ENCODE results near the gene MACROH2A2. TPM values are rescaled to one million over a fixed set of nuclear protein-coding genes. Genes with fewer than 3 reads are reported as not detected.

MACROH2A2 gene
- total and polyA plus RNA-seq, 2 of the 4 experiments (the other 2 are of a cell fraction): 16.1 to 17.4 TPM

- no peak overlapping the region for H4K91ac ChIP-seq (ENCODE audit: insufficient read depth, low read depth, low read length)
- 88% methylated on average over 5 of the region's 18 CpGs; no CpG with 5 or more reads in 1 of the 2 experiments for WGBS, 2 experiments (ENCODE audit: extremely low coverage in 2 of 2, insufficient read length in 1 of 2)
- no peak overlapping the region for H3K4me3 ChIP-seq (ENCODE audit: insufficient read depth, low read depth, low read length)
- ChIA-PET CTCF (interaction anchor here (0.9 kb wide), 1 partner anchor 134 kb away, joined by 3 read pairs; no protein-coding TSS in a partner anchor), POLR2A (ENCODE audit: unreplicated experiment) (no interaction called here)
- no peak overlapping the region for H3K56ac ChIP-seq (ENCODE audit: extremely low read depth, insufficient read depth, low read length)
- no peak overlapping the region for H3K9ac ChIP-seq (ENCODE audit: low read depth, low read length)
- in situ Hi-C loops (cut with MboI; ENCODE audit: low sequenced_read_pairs) (no loop called here), dilution Hi-C loops (cut with HindIII; ENCODE audit: low sequenced_read_pairs, unreplicated experiment) (no loop called here), intact Hi-C loops (cut with micrococcal nuclease) (no loop called here)
- no peaks in the 10 kb centered on the region for H4K20me1 ChIP-seq (ENCODE audit: insufficient read depth, low read length)
- no peak overlapping the region for H2AFZ ChIP-seq (replicated peaks; ENCODE audit: low read length, poor library complexity)
- H3K4ac ChIP-seq (ENCODE audit: low read depth, low read length): no peak overlapping the region
- H4K5ac ChIP-seq (ENCODE audit: low read depth, low read length): no peak overlapping the region
- H3K4me1 ChIP-seq (ENCODE audit: control insufficient read depth, insufficient read depth, low read length): no peaks in the 10 kb centered on the region
- no peaks in the 10 kb centered on the region; a peak in 1 of 4 replicates for H3K79me1 ChIP-seq (ENCODE audit: low read depth in 1 of 2, low read length in 2 of 2)
- no peak overlapping the region for H2AK9ac ChIP-seq (replicated peaks; ENCODE audit: low read depth, low read length, poor library complexity)
- H3K9me1 ChIP-seq (ENCODE audit: insufficient read depth, low read length): no peaks in the 10 kb centered on the region; the same call in 1 of the 2 replicates
- H3K23ac ChIP-seq (ENCODE audit: low read depth, low read length): no peak overlapping the region
- no peak overlapping the region for H3K18ac ChIP-seq (ENCODE audit: low read depth, low read length)
- no peak overlapping the region for H3K14ac ChIP-seq (replicated peaks; ENCODE audit: low read depth, low read length)
- H2AK5ac ChIP-seq (ENCODE audit: low read depth, low read length): no peak overlapping the region
- H2BK20ac ChIP-seq (ENCODE audit: low read depth, low read length): no peak overlapping the region
- H3K27ac ChIP-seq (ENCODE audit: insufficient read depth, low read length): no peak overlapping the region
- H3K4me2 ChIP-seq (ENCODE audit: low read depth, low read length): no peak overlapping the region
- DNase-seq: no peak
- no peak for TF ChIP-seq SMC3 (IDR thresholded peaks at IDR 0.05; ENCODE audit: low read depth, low read length)
- TF ChIP-seq MAFK (IDR thresholded peaks at IDR 0.05; ENCODE audit: low read depth, low read length): no peak
- TF ChIP-seq RCOR1 (IDR thresholded peaks at IDR 0.05; ENCODE audit: insufficient replicate concordance, low read length): no peak
- TF ChIP-seq RAD21 (IDR thresholded peaks at IDR 0.05; ENCODE audit: low read length): no peak
- TF ChIP-seq USF2 (IDR thresholded peaks at IDR 0.05; ENCODE audit: low read depth, low read length): no peak
- no peak for TF ChIP-seq CHD1 (IDR thresholded peaks at IDR 0.05; ENCODE audit: low read depth, low read length)
- TF ChIP-seq NFE2L2 (IDR thresholded peaks at IDR 0.05; ENCODE audit: low read depth, low read length): no peak
- no peak for TF ChIP-seq RFX5 (IDR thresholded peaks at IDR 0.05; ENCODE audit: low read depth, low read length)
- TF ChIP-seq FOS (IDR thresholded peaks at IDR 0.05; ENCODE audit: low read depth, low read length): no peak
- no peak for TF ChIP-seq CEBPB (IDR thresholded peaks at IDR 0.05; ENCODE audit: low read depth, low read length)
- no peak for TF ChIP-seq POLR2A (IDR thresholded peaks at IDR 0.05; ENCODE audit: low read depth, low read length)
- no peak for TF ChIP-seq CTCF (conservative IDR thresholded peaks at IDR 0.05; ENCODE audit: low read depth, low read length)
- TF ChIP-seq ELK1 (IDR thresholded peaks at IDR 0.05; ENCODE audit: borderline replicate concordance, low read depth, low read length): no peak
- TF ChIP-seq MAZ (IDR thresholded peaks at IDR 0.05; ENCODE audit: borderline replicate concordance, low read depth, low read length): no peak
- no peak for TF ChIP-seq MXI1 (IDR thresholded peaks at IDR 0.05; ENCODE audit: borderline replicate concordance, low read depth, low read length)
- no peak for TF ChIP-seq BHLHE40 (IDR thresholded peaks at IDR 0.05; ENCODE audit: low read depth, low read length)
- no peaks in the 10 kb centered on the region for H3K27me3 ChIP-seq (ENCODE audit: control insufficient read depth, insufficient read depth, low read length)
- peaks cover 28% of the 10 kb centered on the region for H3K36me3 ChIP-seq (ENCODE audit: control insufficient read depth, insufficient read depth, low read length)
- H4K8ac ChIP-seq (ENCODE audit: low read depth in 2 of 2, low read length in 2 of 2): no peak overlapping the region
- H2BK15ac ChIP-seq (ENCODE audit: low read depth, low read length): no peak overlapping the region
- no peaks in the 10 kb centered on the region for H3K9me3 ChIP-seq (ENCODE audit: control insufficient read depth, insufficient read depth, low read length)
- H2BK5ac ChIP-seq (ENCODE audit: low read depth, low read length, poor library complexity, severe bottlenecking): no peak overlapping the region
- ATAC-seq (ENCODE audit: low read depth): no peak
- H2BK120ac ChIP-seq (ENCODE audit: low read depth, low read length): no peak overlapping the region
- no TSS peak for BruUV-seq (replicated peaks)
Measured at GRCh38 chr10:70109064-70109729, 56.6 kb downstream of the MACROH2A2 start.
